HFF-Myc (cell line): Measurements from ENCODE around the gene SUPT20HL2.

Experiments
- DNase-seq: peaks from one replicate; pipeline ENCODE4 v3.0.0-alpha.2; 2011; ENCODE audit warnings: low read depth; ENCODE audit errors: extremely low read depth
- H3K4me3 ChIP-seq: replicated peaks from 2 replicates; pipeline ENCODE4 v1.5.1; 2011; ENCODE audit warnings: low read depth, mild to moderate bottlenecking, control low read depth, low read length
- TF ChIP-seq, protein P1 (sequence below): IDR thresholded peaks from 2 replicates; pipeline ENCODE4 v1.5.1; 2012; ENCODE audit warnings: mild to moderate bottlenecking, low read depth, low read length, control low read depth; ENCODE audit errors: missing control alignments

Gene SUPT20HL2

DNA sequence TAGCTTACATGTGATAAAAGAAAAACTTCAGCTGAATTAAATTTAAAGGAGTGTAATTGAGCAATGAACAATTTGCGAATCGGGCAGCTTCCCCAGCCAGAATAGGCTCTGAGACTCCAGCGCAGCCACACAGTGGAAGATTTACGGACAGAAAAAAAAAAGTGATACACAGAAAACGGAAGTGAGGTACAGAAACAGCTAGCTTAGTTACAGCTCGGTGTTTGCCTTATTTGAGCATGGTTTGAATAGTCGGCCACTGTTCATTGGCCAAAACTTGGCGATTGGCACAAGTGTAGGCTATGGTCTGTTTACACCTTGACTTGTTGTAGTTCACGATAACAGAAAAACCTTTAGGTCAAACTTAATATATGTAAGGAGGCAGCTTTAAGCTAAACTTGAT, 29.9 kb upstream of the SUPT20HL2 start:
- TF ChIP-seq, protein P1, sequence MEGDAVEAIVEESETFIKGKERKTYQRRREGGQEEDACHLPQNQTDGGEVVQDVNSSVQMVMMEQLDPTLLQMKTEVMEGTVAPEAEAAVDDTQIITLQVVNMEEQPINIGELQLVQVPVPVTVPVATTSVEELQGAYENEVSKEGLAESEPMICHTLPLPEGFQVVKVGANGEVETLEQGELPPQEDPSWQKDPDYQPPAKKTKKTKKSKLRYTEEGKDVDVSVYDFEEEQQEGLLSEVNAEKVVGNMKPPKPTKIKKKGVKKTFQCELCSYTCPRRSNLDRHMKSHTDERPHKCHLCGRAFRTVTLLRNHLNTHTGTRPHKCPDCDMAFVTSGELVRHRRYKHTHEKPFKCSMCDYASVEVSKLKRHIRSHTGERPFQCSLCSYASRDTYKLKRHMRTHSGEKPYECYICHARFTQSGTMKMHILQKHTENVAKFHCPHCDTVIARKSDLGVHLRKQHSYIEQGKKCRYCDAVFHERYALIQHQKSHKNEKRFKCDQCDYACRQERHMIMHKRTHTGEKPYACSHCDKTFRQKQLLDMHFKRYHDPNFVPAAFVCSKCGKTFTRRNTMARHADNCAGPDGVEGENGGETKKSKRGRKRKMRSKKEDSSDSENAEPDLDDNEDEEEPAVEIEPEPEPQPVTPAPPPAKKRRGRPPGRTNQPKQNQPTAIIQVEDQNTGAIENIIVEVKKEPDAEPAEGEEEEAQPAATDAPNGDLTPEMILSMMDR, result no peak
- no peak overlapping the region for H3K4me3 ChIP-seq
- DNase-seq, result no peak

DNA sequence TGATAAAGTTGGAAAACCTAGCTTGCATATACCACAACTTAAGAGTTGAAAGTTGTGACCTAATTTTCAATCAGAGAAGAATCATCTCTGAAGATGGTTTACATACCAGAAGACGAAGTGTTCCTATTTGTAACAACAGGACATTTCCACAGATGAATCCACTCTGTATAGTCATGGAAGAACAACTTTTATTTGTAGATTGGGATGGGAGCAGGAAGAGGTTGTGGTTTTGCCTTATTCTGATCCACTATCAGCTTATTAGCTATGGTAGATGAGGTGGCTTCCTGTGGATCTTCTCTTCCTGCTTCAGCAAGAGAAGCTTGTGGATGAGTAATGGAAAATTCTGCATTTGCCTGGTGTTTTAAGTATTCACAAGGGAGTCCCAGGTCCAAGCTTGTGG, 27.9 kb upstream of the SUPT20HL2 start:
- no peak overlapping the region for H3K4me3 ChIP-seq
- no peak for DNase-seq
- TF ChIP-seq, protein P1, result no peak

DNA sequence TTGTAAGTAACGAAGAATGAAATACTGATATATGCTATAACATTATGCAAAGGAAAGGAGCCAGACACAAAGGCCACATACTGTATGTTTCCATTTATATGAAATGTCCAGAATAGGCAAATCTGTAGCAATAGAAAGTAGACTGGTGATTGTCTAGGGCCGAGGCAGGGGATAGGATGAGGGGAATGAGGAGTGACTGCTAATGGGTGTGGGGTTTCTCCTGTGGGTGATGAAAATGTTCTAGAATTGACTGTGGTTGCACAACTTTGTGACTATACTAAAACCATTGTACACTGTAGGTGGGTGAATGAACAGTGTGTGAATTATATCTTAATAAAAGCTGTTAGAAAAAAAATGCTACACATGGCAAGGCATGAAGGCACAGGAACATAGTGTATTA, 26.6 kb upstream of the SUPT20HL2 start:
- H3K4me3 ChIP-seq, result no peak overlapping the region
- DNase-seq, result no peak
- TF ChIP-seq, protein P1, result no peak

DNA sequence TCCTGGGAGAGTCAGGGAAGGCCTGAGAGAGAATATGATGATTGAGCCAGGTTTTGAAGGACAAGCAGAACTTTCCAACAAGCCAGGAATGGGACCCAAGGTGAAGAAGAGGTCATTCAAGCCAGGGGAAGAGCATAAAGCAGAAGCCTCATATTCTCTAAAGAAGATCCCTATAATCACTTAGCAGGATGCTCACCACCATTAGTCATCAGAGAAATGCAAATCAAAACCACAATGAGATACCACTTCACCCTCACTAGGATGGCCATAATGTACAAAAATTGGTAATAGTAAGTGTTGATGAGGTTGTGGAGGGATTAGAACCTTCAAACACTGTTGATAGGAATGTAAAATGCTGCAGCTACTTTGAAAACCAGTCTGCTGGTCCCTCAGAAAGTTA, 26.0 kb upstream of the SUPT20HL2 start:
- no peak for DNase-seq
- TF ChIP-seq, protein P1, result no peak
- no peak overlapping the region for H3K4me3 ChIP-seq

DNA sequence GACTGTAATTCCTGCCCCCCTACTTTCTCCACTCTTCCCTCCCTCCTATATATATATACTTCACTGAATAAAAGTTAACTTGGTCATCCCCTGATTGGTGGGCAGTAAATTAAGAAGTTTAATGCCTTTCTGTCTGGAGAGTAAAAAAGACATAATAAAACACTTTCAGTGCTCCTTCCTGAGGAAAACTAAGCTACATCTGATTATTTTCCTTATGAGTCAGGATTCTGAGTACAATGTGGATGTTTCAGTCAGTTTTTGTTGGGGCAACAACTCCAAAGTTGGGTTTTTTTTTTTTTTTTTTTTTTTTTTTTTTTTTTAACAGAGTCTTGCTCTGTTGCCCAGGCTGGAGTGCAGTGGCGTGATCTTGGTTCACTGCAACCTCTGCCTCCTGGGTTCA, 22.0 kb upstream of the SUPT20HL2 start:
- TF ChIP-seq, protein P1, result no peak
- no peak overlapping the region for H3K4me3 ChIP-seq
- DNase-seq, result no peak

DNA sequence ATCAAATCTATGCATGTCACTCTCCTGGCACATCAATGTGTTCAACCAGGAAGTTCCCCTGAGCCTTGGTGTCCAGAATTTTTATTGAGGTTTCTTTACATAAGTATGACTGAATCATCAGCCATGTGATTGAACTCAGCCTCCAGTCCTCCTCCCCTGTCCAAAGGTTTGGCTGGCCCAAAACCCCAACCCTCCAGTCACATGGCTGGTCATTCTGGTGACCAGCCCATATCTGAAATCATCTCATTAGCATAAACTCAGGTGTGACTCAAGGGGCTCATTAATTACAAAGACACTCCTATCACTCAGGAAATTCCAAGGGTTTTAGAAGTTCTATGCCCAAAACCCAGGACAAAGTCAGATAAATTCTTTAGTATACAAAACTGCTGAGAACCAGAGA, 20.6 kb upstream of the SUPT20HL2 start:
- no peak overlapping the region for H3K4me3 ChIP-seq
- TF ChIP-seq, protein P1, result no peak
- DNase-seq, result no peak

DNA sequence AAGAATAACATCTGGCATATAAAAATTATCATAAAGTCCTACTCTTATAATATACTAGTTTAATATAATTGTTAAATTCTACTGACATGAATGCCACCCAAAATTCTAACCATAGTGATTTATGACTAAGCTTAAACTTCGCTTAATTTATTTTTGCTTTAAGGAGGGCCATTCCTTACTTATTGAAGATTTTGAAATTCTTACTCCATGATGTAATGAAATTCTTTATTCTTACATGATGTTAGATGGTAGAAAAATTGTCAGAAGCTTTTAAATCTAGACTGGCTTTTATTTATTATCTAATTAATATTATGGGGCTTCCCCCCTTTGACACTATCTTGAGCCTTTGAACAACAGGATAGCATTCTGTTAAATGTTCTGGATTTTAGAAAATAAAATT, 19.5 kb upstream of the SUPT20HL2 start:
- H3K4me3 ChIP-seq, result no peak overlapping the region
- DNase-seq, result no peak
- TF ChIP-seq, protein P1, result no peak
